GM12878 (cell line): Measurements from ENCODE around the gene H2BK1. TPM values are rescaled to one million over a fixed set of nuclear protein-coding genes. Genes with fewer than 3 reads are reported as not detected.

Experiments
- CBFB ChIP-seq: IDR thresholded peaks from 2 replicates; pipeline ENCODE4 v1.6.1; 2016; ENCODE audit warnings: antibody characterized with exemption, low read depth
- GATAD2B ChIP-seq: fragments of 450-650 bp; conservative IDR thresholded peaks from 2 replicates; pipeline ENCODE4 v1.6.1; 2017; ENCODE audit warnings: low read depth, mild to moderate bottlenecking, moderate library complexity
- HCFC1 ChIP-seq: fragments of 150-350 bp; IDR thresholded peaks from 2 replicates; pipeline ENCODE4 v1.6.1; 2014; ENCODE audit warnings: low read length
- HDGF ChIP-seq: fragments of 450-650 bp; IDR thresholded peaks from 2 replicates; pipeline ENCODE4 v1.6.1; 2016; ENCODE audit warnings: antibody characterized with exemption
- IRF5 ChIP-seq: fragments of 450-650 bp; IDR thresholded peaks from 2 replicates; pipeline ENCODE4 v1.6.1; 2017; ENCODE audit warnings: borderline replicate concordance
- KAT2A ChIP-seq: conservative IDR thresholded peaks from 2 replicates; pipeline ENCODE4 v1.6.1; 2011; ENCODE audit warnings: low read depth, low read length; ENCODE audit not compliant: control insufficient read depth
- KLF5 ChIP-seq: fragments of 450-650 bp; IDR thresholded peaks from 2 replicates; pipeline ENCODE4 v1.6.1; 2014; ENCODE audit warnings: mild to moderate bottlenecking; ENCODE audit not compliant: partially characterized antibody
- MLLT1 ChIP-seq: fragments of 450-650 bp; IDR thresholded peaks from 2 replicates; pipeline ENCODE4 v1.6.1; 2016; ENCODE audit warnings: mild to moderate bottlenecking
- NFYB ChIP-seq: IDR thresholded peaks from 2 replicates; pipeline ENCODE4 v1.6.1; 2011; ENCODE audit warnings: low read depth, mild to moderate bottlenecking, low read length, improper control_type of control experiment, moderate library complexity; ENCODE audit not compliant: insufficient read depth
- NR2C2 ChIP-seq: IDR thresholded peaks from 2 replicates; pipeline ENCODE4 v1.6.1; 2011; ENCODE audit warnings: borderline replicate concordance, low read depth; ENCODE audit not compliant: control insufficient read depth, insufficient read length
- PAX5 ChIP-seq: IDR thresholded peaks from 2 replicates; pipeline ENCODE4 v1.6.1; 2011; ENCODE audit warnings: low read depth, low read length, borderline replicate concordance
- PAX8 ChIP-seq: fragments of 450-650 bp; IDR thresholded peaks from 2 replicates; pipeline ENCODE4 v1.6.1; 2017; ENCODE audit warnings: mild to moderate bottlenecking, moderate library complexity
- RCOR1 ChIP-seq: conservative IDR thresholded peaks from 2 replicates; pipeline ENCODE4 v1.6.1; 2012; ENCODE audit warnings: low read depth, low read length, improper control_type of control experiment
- SRF ChIP-seq, 2 experiments: IDR thresholded peaks; 2 replicates each; pipeline ENCODE4 v1.6.1; 2011; ENCODE audit warnings: low read depth in 2 of 2, low read length in 2 of 2, mild to moderate bottlenecking in 1 of 2, moderate library complexity in 1 of 2
- STAT1 ChIP-seq: fragments of 450-650 bp; conservative IDR thresholded peaks from 2 replicates; pipeline ENCODE4 v1.6.1; 2014; ENCODE audit warnings: antibody characterized with exemption, mild to moderate bottlenecking
- STAT3 ChIP-seq: IDR thresholded peaks from 2 replicates; pipeline ENCODE4 v1.6.1; 2011; ENCODE audit warnings: low read depth, low read length, improper control_type of control experiment
- ZNF592 ChIP-seq: fragments of 450-650 bp; IDR thresholded peaks from 2 replicates; pipeline ENCODE4 v1.6.1; 2017; ENCODE audit warnings: mild to moderate bottlenecking, moderate library complexity
- ZNF622 ChIP-seq: fragments of 450-650 bp; IDR thresholded peaks from 2 replicates; pipeline ENCODE4 v1.6.1; 2017; ENCODE audit warnings: mild to moderate bottlenecking, inconsistent platforms
- polyA plus RNA-seq, 11 experiments: library from polyadenylated mRNA; depleted of rRNA in 4 of 11; unstranded in 6 of 11; stranded (reverse) in 5 of 11; fragments of >200 nt; fragmentation: Nextera tagmentation in 4 of 11; fragmentation: Illumina TruSeq in 1 of 11; extraction: Ambion mirVana in 4 of 11; extraction: Trizol in 1 of 11; gene quantifications; 1 replicate in 1 of 11; 2 replicates in 10 of 11; pipeline versions ENCODE4 v1.2.1 to v1.2.3, GENCODE V29; 2011 to 2016; ENCODE audit warnings: inconsistent platforms in 2 of 11, missing spikeins in 2 of 11, low read depth in 1 of 11
- total RNA-seq, 4 experiments: library from RNA; depleted of rRNA in 3 of 4; stranded (reverse); fragments of >200 nt in 3 of 4; fragmentation: Illumina TruSeq in 1 of 4; extraction: Trizol in 1 of 4; gene quantifications; 2 replicates each; pipeline versions ENCODE4 v1.2.1 to v1.2.3, GENCODE V29; 2013 to 2021
- TF ChIP-seq, protein P1 (sequence below): fragments of 450-650 bp; IDR thresholded peaks from 2 replicates; pipeline ENCODE4 v1.6.1; 2014; ENCODE audit warnings: mild to moderate bottlenecking

Gene H2BK1
- total and polyA plus RNA-seq, 10 of the 15 experiments (the other 5 are each of a cell fraction or from before 2014, with no cell fraction given): 0.54 TPM; not detected in 9

DNA sequence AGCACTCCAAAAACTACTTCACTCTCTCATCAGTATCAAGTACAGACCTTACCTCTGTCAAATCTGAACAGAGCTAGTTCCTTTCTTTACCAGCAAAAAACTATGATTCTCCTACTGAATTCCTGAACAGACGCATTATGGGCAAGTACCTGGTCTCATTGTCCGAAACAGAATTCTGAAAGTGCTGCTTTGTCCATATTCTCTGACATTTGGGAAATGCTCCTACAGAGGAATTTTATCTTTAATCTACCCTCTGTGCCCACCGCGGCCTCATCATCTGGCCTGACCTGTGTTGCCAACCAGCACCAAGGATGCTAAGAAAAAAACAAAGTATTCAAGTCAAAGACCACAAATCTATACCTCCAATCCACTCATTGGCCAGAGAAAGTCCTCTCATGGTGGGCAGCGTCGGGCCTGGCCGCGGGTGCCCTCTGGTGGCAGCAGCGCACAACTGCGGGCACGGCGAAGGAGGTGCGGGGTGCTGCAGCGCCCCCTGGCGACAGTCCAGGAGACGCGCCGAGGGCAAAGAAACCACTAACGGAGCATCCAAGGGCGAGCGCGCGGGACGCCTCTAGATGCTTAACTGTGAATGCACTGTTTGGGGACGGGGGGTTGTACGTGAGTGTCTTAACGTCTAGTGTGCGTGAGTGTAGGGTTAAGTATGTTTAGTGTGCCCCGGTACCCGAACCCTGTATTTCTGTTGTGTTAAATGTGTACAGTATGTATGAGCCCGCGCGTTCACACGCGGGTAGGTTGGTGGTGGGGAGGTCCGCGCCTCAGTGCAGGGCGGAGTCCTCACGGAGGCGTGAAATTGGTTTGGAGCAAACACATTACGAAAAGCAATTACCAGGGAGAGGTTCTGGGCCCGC, 37.8 kb downstream of the H2BK1 start (continued):
- no peak for TF ChIP-seq IRF5
- TF ChIP-seq ZNF592: peak; percentile 87
- TF ChIP-seq, protein P1, sequence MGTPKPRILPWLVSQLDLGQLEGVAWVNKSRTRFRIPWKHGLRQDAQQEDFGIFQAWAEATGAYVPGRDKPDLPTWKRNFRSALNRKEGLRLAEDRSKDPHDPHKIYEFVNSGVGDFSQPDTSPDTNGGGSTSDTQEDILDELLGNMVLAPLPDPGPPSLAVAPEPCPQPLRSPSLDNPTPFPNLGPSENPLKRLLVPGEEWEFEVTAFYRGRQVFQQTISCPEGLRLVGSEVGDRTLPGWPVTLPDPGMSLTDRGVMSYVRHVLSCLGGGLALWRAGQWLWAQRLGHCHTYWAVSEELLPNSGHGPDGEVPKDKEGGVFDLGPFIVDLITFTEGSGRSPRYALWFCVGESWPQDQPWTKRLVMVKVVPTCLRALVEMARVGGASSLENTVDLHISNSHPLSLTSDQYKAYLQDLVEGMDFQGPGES: 0 out of 2 replicates have a peak, but pooled peaks have one; percentile 46
- no peak for TF ChIP-seq RCOR1
- no peak for TF ChIP-seq STAT3
- 0 out of 2 replicates have a peak, but pooled peaks have one; percentile 23 for TF ChIP-seq HCFC1
- no peak for TF ChIP-seq ZNF622
- TF ChIP-seq HDGF: no peak
- peak; percentile 33; the same call in 1 of the 2 replicates for TF ChIP-seq PAX5
- TF ChIP-seq KAT2A: no peak
- TF ChIP-seq NFYB: no peak
- no peak for TF ChIP-seq SRF (IDR thresholded peaks at IDR 0.05; ENCODE audit: low read depth in 2 of 2, low read length in 2 of 2)
- TF ChIP-seq GATAD2B: no peak
- TF ChIP-seq MLLT1: no peak
- TF ChIP-seq NR2C2: no peak
- TF ChIP-seq STAT1: 0 out of 2 replicates have a peak, but pooled peaks have one; percentile 43
- 0 out of 2 replicates have a peak, but pooled peaks have one; percentile 30 for TF ChIP-seq CBFB
- no peak for TF ChIP-seq PAX8
- peak; percentile 48 for TF ChIP-seq KLF5
